Esophagus muscularis mucosa (tissue), 4 donors: ENCODE measurements around the gene SLC27A3. TPM values are rescaled to one million over a fixed set of nuclear protein-coding genes. Genes with fewer than 3 reads are reported as not detected.

Source experiments
- DNase-seq: peaks from one replicate; pipeline ENCODE4 v3.0.0-alpha.2; 2017; ENCODE audit errors: extremely low spot score
- H3K27ac ChIP-seq, 4 donors: fragments of 200-600 bp; sonication (generic); replicated peaks in 1 of 4; 1 replicate in 3 of 4; 2 replicates in 1 of 4; pipeline ENCODE4 v1.5.1; 2016 to 2019; ENCODE audit warnings: mild to moderate bottlenecking in 1 of 4
- H3K27me3 ChIP-seq, 4 donors: fragments of 200-600 bp; sonication (generic); one replicate each; pipeline versions ENCODE4 v1.5.1 to v1.6.0; 2016 to 2019
- H3K36me3 ChIP-seq, 4 donors: fragments of 200-600 bp; sonication (generic); one replicate each; pipeline ENCODE4 v1.5.1; 2016 to 2019
- H3K4me1 ChIP-seq, 4 donors: fragments of 200-600 bp; sonication (generic); one replicate each; pipeline ENCODE4 v1.5.1; 2016 to 2019
- H3K4me3 ChIP-seq, 4 donors: fragments of 200-600 bp; sonication (generic); 1 replicate in 2 of 4; 2 replicates in 2 of 4; pipeline ENCODE4 v1.5.1; 2016 to 2019; ENCODE audit warnings: mild to moderate bottlenecking in 4 of 4, moderate library complexity in 1 of 4
- H3K9me3 ChIP-seq, 4 donors: fragments of 200-600 bp; sonication (generic); 1 replicate in 3 of 4; 2 replicates in 1 of 4; pipeline ENCODE4 v1.5.1; 2016 to 2019
- CTCF ChIP-seq, 3 experiments: fragments of 200-600 bp in 2 of 3; fragments of 450-650 bp in 1 of 3; sonication (generic) in 2 of 3; IDR thresholded peaks; one replicate each; pipeline ENCODE4 v1.5.1; 2017 to 2019; ENCODE audit warnings: antibody characterized with exemption in 3 of 3, mild to moderate bottlenecking in 2 of 3, moderate library complexity in 1 of 3
- EP300 ChIP-seq: sonication (generic); formaldehyde crosslinking; IDR thresholded peaks from one replicate; pipeline ENCODE4 v1.6.1; 2017; ENCODE audit warnings: antibody characterized with exemption
- POLR2A ChIP-seq: fragments of 450-650 bp; IDR thresholded peaks from one replicate; pipeline ENCODE4 v1.6.1; 2017; ENCODE audit warnings: antibody characterized with exemption, moderate library complexity, mild to moderate bottlenecking, low read depth
- POLR2AphosphoS5 ChIP-seq, 2 donors: sonication (generic); formaldehyde crosslinking; IDR thresholded peaks; one replicate each; pipeline ENCODE4 v1.6.1; 2017; ENCODE audit warnings: antibody characterized with exemption in 2 of 2
- WGBS: methylation state at CpG from one replicate; pipeline ENCODE4 v1.1.5; 2018; 5-methylcytosine and 5-hydroxymethylcytosine counted together
- intact Hi-C: fragments of 100-400 bp; cut with DNase I; formaldehyde crosslinking; loops from one replicate; pipeline ENCODE4 v1.15.1; 2023
- total RNA-seq, 4 donors: library from RNA; depleted of rRNA; stranded (reverse); fragments of >200 nt; gene quantifications; one replicate each; pipeline versions ENCODE4 v1.1.0 to v1.2.1, GENCODE V29; 2016

Gene SLC27A3
- total RNA-seq, 4 donors from 2014 or later, result 12.9 to 29.5 (median 19.9) TPM

- 14% methylated on average over 1 of the region's 1 CpG for WGBS
- DNase-seq, result no peak
- Histone ChIP-seq H3K4me3 (no peak overlapping the region), H3K36me3 (peaks cover 0 to 13% (median 4%) of the 10 kb centered on the region in 4 donors), H3K9me3 (no peaks in the 10 kb centered on the region), H3K4me1 (peaks cover 36 to 52% (median 49%) of the 10 kb centered on the region in 4 donors), H3K27me3 (no peaks in the 10 kb centered on the region), H3K27ac (peak overlapping the region; percentile 47 to 66 (median 60))
- intact Hi-C loops, result no loop called here
- TF ChIP-seq EP300 (no peak), CTCF (IDR thresholded peaks at IDR 0.05) (no peak), POLR2AphosphoS5 (IDR thresholded peaks at IDR 0.05) (no peak), POLR2A (no peak)
Observed at GRCh38 chr1:153733970-153734369, 41.2 kb upstream of the SLC27A3 start.

GRCh38 chr1:153734396-153735089 lies 40.7 kb upstream of the SLC27A3 start:
- intact Hi-C loops, result no loop called here
- 87% methylated on average over 3 of the region's 3 CpGs for WGBS
- peak overlapping the region; percentile 47 to 66 (median 60) for H3K27ac ChIP-seq

GRCh38 chr1:153735090-153735420 lies 40.2 kb upstream of the SLC27A3 start:
- intact Hi-C loops, result no loop called here
- peak overlapping the region in 3 of 4 donors; percentile 47 to 66 (median 58) for H3K27ac ChIP-seq
- 94% methylated on average over 3 of the region's 3 CpGs for WGBS

More at GRCh38 chr1:153734396-153735089, 40.7 kb upstream of the SLC27A3 start:
- no peak overlapping the region for H3K4me3 ChIP-seq
- H3K4me1 ChIP-seq, result peaks cover 30 to 46% (median 43%) of the 10 kb centered on the region in 4 donors
- no peak for TF ChIP-seq CTCF (IDR thresholded peaks at IDR 0.05)
- no peak for TF ChIP-seq EP300
- no peak for TF ChIP-seq POLR2A
- no peak for TF ChIP-seq POLR2AphosphoS5 (IDR thresholded peaks at IDR 0.05)
- H3K36me3 ChIP-seq, result peaks cover 0 to 19% (median 10%) of the 10 kb centered on the region in 4 donors
- H3K9me3 ChIP-seq, result no peaks in the 10 kb centered on the region
- DNase-seq, result no peak
- no peaks in the 10 kb centered on the region for H3K27me3 ChIP-seq

GRCh38 chr1:153741986-153742385 lies 33.2 kb upstream of the SLC27A3 start:
- DNase-seq, result no peak
- intact Hi-C loops, result no loop called here
- peaks cover 32 to 83% (median 71%) of the 10 kb centered on the region in 4 donors for H3K36me3 ChIP-seq
- no peak overlapping the region for H3K4me3 ChIP-seq
- no peak overlapping the region for H3K27ac ChIP-seq
- H3K9me3 ChIP-seq, result no peaks in the 10 kb centered on the region
- TF ChIP-seq EP300, result no peak
- TF ChIP-seq POLR2AphosphoS5 (IDR thresholded peaks at IDR 0.05), result no peak
- no peaks in the 10 kb centered on the region for H3K27me3 ChIP-seq
- 49% methylated on average over 2 of the region's 2 CpGs for WGBS
- H3K4me1 ChIP-seq, result peaks cover 0 to 28% (median 14%) of the 10 kb centered on the region in 4 donors

More at GRCh38 chr1:153735090-153735420, 40.2 kb upstream of the SLC27A3 start:
- no peak for TF ChIP-seq POLR2A
- no peaks in the 10 kb centered on the region for H3K27me3 ChIP-seq
- no peaks in the 10 kb centered on the region for H3K9me3 ChIP-seq
- no peak overlapping the region for H3K4me3 ChIP-seq
- no peak for DNase-seq
- peaks cover 25 to 41% (median 38%) of the 10 kb centered on the region in 4 donors for H3K4me1 ChIP-seq
- peaks cover 0 to 24% (median 15%) of the 10 kb centered on the region in 4 donors for H3K36me3 ChIP-seq

GRCh38 chr1:153742411-153743142 lies 32.6 kb upstream of the SLC27A3 start:
- Histone ChIP-seq H3K9me3 (no peaks in the 10 kb centered on the region), H3K27ac (peak overlapping the region in 2 of 4 donors; percentile 32 to 33), H3K27me3 (no peaks in the 10 kb centered on the region), H3K4me3 (no peak overlapping the region), H3K36me3 (peaks cover 38 to 89% (median 77%) of the 10 kb centered on the region in 4 donors), H3K4me1 (peaks cover 3 to 30% (median 15%) of the 10 kb centered on the region in 4 donors)
- WGBS, result 61% methylated on average over 5 of the region's 5 CpGs
- intact Hi-C loops, result no loop called here
- TF ChIP-seq POLR2A (no peak), EP300 (no peak), POLR2AphosphoS5 (IDR thresholded peaks at IDR 0.05) (no peak), CTCF (IDR thresholded peaks at IDR 0.05) (no peak)
- DNase-seq, result no peak
